Stimulated activated CD4-positive, alpha-beta T cell treated with anti-CD3 and anti-CD28 coated beads, Interleukin-2, amount 100 ng/mL, for 24 hours (primary cell): Measurements from ENCODE around the gene PAX8.

Source experiments
- DNase-seq, 2 donors: peaks; one replicate each; pipeline ENCODE4 v3.0.0-alpha.2; 2020

PAX8 gene

GRCh38 chr2:113179446-113180045, 99.2 kb downstream of the PAX8 start:
- DNase-seq: no peak

- DNase-seq: peak; percentile 61 to 64
Measured at GRCh38 chr2:113178891-113179290, 99.8 kb downstream of the PAX8 start.

- DNase-seq: no peak
Measured at GRCh38 chr2:113178069-113178746, 100.5 kb downstream of the PAX8 start.

- DNase-seq: no peak
Measured at GRCh38 chr2:113176696-113177355, 101.9 kb downstream of the PAX8 start.

GRCh38 chr2:113175736-113176695, 102.7 kb downstream of the PAX8 start:
- DNase-seq: peak in 1 of 2 donors; percentile 31

- peak; percentile 67 to 70 for DNase-seq
Measured at GRCh38 chr2:113175042-113175628, 103.6 kb downstream of the PAX8 start.

DNA sequence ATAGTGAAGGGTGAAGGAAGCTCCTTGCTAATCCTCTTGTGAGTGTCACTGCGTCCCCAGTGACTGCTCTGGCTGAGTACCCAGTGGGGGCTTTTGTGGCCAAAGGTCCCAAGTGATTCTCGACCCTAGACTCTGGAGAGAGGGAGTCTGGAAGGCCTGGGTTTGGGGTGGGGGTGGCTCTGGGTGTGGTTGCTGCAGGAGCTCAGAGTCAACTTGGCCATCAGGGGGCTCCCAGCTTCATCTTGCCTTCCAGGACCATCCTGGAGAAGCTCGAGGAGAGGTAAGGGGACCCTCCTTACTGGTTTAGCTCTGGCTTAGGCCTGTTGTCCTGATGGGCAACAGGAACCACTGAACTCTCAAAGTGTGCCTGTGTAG, 104.4 kb downstream of the PAX8 start:
- DNase-seq: peak in 1 of 2 donors; percentile 28

DNA sequence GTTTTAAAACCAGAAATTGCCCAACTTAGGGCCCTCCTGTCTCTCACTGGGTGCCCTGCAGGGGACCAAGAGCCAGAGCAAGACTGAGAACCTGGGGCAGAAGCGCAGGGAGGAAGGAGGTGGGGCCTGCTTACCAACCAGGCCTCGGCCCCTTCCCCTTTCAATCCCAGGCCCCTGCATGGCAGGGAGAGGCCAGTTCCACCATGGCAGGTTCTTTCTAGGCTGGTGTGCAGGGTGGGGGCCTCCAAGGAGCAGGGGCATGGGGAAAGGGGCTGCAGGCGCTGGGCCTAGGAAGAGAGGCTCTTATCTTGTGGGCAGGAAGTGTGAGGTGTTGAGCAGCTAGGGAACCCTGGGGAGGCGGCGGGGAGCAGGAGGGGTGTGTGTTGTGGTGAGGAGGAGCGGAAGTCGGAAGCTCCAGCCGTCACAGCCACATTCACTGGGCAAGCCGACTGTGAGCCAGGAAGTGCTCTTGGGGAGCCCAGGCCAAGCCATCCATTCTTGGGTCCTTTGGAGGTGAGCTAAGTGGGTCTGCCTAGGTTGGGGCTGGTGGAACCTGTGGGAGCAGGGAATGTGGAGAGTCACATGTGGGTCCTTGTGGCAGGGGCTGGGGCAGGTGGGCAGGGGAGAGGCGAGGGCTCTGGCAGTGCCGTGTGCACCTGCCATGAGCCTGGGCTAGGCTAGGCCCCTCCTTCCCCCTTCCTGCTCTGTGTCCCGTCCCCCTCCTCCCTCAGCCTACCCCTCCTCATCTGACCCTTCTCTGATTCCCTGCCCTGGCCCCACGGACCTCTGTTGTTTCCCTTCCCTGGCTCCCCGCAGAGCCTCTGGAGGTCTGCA, 105.0 kb downstream of the PAX8 start, which contains the start of gene PSD4:
Gene PSD4, plus strand, starts transcription at position 430 of the 834 bp plus-strand sequence. CDS start 8,486 bp downstream, outside the sequence.
- DNase-seq: peak; percentile 86 to 88

GRCh38 chr2:113172721-113173541, 105.8 kb downstream of the PAX8 start:
- no peak for DNase-seq

- DNase-seq: no peak
Measured at GRCh38 chr2:113171334-113172075, 107.2 kb downstream of the PAX8 start.

DNA sequence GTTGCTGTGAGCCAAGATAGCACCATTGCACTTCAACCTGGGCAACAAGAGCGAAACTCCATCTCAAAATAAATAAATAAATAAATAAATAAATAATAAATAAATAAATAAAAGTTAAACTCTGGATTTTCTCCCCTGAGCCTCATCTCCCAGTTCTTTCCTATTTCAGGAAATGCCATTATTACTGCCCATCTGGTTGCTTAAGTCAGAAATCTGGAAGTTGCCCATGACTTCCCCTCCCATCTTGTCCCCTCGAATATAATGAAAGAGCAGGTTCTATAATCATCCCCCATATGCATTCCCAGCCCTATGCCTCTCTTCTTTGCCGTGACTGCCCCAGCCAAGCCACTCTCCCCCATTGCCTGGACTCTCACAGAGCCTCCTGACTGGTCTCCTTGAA, 109.1 kb downstream of the PAX8 start:
- no peak for DNase-seq

DNA sequence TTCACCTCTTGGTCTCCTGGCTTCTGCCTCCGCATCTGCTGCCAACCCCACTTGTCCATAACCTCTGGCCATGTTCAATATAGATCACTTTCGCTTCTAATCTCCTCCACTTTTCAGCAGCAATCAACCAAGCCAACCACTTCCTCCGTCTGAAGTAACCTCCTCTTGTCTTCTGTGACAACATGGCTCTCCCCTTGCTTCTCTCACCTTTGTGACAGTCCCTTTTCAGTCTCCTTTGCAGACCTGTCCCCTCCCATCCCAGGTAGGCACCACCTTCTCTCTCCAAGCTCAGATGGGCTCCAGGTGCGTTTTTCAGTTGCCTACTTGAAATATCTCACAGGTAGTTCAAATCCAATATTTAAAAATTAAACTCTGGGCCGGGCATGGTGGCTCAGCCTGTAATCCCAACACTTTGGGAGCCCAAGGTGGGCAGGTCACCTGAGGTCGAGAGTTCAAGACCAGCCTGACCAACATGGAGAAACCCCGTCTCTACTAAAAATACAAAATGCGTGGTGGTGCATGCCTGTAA, 109.7 kb downstream of the PAX8 start:
- peak in 1 of 2 donors; percentile 18 for DNase-seq

GRCh38 chr2:113167962-113168340, 110.8 kb downstream of the PAX8 start:
- no peak for DNase-seq

DNA sequence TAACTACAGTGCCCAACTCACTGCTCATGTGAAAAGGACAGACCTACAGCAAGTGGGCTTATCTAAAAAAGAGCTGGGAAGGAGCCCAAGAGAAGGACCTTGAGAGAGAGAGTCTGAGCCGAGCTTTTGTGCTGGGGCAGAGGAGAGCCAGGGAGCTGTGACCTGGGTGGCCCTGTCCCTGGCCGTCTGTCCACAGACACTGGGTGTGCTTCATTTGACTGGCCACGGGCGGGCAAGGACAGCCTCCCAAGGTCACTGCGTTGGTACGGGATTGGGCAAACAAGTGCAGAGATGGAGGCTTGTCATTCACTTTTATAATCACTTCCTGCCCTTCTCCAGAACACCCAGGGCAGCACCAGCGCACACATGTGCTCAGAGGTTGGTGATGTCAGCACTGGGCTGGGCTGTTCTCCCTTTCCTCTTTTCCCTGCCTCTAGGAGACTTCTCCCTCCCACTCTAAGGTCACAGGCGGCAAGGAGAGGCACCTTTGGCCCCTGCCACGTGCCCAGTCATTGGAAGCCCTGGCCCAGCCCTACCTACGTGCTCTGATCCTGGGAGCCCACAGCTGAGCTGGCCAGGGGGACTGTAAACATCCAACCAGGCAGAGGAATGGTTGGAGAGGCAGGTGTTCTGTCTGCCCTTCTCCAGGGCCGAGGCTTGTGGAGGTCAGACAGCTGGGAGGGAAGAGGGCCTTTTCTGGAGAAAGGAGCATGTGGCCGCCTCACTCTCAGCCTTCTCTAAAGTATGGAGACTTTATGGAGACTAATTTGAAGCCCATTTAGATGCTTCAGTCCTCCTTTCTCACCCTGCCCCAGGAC, 111.4 kb downstream of the PAX8 start:
- DNase-seq: peak; percentile 46 to 56

- DNase-seq: no peak
Measured at GRCh38 chr2:113166187-113166645, 112.5 kb downstream of the PAX8 start.
